Measurements from ENCODE around the gene KRT72.

Gene KRT72

DNA sequence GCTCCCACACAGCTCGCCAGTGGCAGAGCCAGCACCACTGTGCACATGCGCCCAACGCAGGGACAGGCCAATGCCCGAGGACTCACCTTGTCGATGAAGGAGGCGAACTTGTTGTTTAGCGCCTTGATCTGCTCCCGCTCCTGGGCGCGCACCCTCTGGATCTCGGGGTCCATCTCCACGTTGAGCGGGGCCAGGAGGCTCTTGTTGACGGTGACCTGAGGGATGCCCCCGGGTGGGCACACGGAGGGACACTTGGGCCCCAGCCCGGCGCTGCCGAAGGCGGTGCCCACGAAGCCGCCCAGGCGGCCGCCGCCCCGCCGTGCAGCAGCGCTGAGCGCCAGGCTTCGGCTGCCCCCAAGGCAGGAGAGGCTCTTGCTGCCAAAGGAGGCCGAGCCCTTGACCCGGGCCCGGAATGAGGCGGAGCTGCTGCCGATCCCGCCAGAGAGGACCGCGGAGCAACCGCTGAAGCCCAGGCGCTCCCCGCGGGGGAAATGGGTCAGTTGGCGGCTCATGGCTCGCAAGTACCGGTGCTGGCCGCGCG lies at the start of gene KRT72:
TSS of gene KRT72 (minus strand) at position 523 of the 541 bp plus-strand sequence. CDS start at position 512, 11 bp downstream.
- DNase-seq = no peak

DNA sequence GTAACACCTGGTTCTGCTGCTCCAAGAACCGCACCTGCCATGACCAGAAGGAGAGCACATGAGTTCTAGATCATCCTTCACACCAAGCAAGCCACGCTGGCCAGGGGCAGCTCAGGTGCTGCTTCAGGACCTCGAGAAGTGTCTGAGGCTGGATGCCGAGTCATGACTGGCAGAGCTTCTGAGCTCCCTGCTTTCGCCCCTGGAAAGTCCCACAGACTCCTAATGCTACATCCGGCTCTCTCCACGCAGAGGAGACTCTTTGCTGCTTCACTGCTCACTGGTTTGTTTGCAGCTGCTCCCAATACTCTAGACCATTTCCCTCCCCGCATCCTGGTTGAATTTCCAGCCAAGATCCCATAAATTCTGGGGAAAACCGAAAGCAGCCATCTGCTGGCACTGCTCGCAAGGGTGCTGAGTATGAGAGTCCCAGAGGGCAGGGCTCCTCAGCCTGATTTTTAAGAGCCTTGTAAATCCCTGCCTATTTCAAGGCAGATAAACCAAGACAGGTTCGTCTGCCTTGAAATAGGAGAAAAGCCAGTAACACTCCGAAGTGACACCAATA lies 49.3 kb upstream of the KRT72 start:
- DNase-seq = peak; percentile 9

DNA sequence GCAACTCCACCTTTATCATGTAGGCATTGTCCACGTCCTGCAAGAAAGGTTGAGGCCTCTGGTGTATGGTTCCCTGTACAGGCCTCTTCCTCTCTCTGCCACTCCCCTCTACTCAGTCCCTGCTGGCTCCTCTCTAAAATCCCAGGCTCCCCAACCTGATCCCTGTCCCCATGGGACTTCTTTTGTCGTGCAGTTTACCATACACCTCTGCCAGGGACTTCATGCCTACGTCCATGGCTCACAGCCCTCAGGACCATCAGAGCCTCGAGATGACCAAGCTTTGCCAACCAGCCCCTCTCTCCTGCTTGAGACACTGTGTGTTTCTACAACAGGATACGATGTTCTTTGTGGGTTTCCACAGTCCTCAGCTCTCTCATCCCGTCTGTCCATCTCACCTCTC lies 47.8 kb upstream of the KRT72 start:
- no peak for DNase-seq

DNA sequence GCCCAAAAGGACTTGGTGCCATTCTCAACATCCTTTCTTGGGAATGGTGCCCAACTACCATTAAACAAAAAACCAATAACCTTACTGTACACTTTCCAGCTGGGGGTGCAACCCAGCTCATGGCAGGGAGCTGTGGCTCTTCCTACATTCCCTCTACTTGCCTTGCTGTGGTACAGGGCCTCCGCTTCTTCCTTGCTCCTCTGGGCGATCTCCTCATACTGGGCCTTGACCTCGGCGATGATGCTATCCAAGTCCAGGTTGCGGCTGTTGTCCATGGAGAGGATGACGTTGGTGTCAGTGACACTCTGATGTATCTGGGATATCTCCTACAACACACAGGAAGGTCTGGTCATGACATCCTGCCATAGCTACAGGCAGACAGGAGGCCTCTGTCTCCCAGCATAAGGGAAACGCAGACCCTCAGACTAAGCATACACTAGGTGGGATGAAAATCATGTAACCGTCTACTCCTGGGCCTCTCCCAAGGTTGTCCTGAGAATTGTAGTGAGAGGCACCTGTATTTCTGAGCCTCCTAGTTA lies 46.8 kb upstream of the KRT72 start:
- DNase-seq = no peak

DNA sequence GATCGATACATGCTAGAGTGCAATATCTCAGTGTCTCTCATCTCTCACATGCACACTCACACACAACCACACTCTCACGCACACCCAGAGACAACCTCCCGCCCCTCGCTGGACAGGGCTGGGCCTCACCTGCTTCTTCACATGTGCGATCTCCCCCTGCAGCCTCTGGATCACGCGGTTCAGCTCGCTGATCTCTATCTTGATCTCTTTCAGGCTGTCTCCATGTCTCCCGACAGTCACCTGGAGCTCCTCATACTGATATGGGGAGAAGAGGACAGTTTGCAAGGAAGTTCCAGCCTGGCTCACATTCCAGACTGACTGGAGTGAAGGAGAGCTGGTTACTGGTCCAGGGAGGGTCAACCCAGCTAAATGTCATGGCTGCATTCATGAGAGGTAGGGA lies 46.3 kb upstream of the KRT72 start:
- no peak for DNase-seq

DNA sequence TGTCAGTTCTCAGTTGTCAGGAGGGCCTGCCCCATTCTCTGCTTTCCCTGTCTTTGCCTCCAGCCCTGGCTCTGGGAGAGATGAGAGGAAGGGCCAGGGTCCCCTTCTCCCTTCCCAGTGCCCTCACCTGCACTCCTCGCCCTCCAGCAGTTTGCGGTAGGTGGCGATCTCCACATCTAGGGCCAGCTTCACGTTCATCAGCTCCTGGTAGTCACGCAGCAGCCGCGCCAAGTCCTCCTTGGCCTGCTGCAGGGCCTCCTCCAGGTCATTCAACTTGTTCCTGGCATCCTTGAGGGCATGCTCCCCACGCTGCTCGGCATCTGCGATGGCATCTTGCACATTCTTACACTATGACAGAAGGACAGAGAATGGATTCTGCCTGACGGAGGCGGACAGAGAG lies 45.4 kb upstream of the KRT72 start:
- DNase-seq = no peak

DNA sequence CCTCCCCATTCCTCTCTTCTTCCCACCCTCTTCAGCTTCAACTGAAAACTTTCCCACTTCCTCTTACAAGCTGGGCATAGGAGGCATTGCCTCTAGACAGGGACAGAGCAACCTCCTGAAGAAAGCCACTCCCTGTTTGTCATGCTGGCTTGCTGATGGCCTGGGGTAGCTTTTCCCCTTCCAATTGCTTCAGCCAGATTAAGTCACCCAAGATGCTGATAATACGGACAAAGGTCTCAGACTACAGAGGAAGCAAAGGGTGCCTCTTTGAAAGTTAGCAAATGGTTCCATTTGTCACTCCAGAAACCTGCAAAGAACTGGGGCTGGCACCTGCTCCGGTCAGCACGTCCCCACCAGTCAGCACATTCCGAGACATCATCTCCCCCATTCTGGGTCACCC lies 44.7 kb upstream of the KRT72 start:
- DNase-seq = no peak

DNA sequence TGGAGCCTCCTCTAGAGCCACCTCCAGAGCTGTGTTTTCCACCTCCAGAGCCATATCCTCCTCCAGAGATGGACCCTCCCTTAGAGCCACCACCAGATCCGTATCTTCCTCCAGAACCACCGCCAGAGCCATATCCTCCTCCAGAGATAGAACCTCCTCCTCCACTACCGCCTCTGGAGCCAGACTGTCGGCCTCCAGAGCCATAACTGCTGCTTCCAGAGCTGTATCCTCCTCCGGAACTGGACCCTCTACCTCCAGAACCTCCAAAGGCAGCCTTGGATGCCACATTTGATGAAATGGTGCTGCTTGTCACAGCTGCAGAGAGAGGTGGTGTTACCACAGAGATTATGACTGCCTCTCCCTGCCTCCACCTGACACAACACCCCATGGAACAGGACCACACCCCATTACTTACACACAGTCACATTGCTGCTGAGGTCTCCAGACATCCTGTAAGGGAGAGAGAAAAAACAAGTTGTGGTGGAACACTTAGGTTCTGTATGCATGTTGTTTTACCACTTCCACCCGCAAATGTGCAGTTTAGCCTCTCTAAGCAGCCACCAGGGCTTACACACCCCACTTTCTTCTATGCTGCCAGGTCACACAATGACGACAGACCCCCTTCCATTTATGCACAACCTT lies 44.0 kb upstream of the KRT72 start:
- DNase-seq = no peak

DNA sequence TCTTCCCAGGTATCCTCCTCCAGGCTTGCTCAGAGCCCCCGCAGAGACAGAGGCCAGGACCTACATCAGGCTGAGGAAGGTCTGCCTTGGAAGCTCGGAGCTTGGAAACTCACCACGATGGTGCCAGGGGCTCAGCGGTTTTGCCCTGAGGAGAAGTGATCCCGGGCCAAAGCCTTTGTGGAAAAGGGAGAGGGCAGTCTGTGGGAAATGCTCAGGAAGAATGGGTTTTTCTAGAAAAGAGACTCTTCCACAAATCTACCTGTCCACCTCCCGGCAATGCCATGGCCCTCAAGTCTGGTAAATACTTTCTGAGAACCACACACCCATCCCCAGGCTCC lies 42.8 kb upstream of the KRT72 start:
- no peak for DNase-seq

DNA sequence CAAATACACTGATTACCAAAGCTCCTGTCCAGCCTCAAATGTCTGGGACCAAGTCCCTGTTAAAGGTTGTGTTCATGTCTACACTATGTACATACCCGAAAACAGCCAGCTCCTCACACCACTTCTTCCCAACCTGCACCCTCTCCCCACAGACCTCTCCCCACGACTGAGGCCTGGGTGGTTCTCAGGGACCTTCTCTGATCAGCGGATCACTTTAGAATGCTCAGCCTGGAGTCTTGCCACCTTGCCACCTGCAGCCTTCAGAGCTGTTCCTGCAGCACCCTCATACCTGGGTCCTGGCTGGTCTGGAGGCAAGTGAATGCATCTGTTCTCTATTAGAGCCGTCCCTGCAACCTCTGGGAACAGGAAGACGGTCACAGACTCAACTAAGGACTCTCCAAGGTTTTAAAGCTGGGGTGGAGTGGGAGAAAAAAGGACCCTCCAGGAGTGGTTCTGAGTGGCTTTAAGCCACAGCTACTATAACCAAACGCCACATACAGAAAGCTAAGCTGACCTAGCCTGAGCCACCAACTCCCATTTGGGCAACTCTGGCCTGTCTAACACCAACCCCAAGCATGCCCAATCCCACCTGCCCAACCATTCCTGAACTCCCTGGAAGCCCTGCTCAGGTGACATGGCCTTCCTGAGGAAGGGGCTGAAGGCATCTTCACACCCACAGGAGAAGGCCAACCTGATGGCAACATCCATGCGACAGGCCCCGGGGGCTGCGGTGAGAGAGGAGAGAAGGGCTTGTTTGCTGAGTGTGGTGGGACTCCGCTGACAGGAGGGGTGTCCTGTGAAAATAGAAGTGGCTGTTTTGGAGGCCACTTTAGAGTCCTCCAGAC lies 42.2 kb upstream of the KRT72 start:
- DNase-seq = no peak

DNA sequence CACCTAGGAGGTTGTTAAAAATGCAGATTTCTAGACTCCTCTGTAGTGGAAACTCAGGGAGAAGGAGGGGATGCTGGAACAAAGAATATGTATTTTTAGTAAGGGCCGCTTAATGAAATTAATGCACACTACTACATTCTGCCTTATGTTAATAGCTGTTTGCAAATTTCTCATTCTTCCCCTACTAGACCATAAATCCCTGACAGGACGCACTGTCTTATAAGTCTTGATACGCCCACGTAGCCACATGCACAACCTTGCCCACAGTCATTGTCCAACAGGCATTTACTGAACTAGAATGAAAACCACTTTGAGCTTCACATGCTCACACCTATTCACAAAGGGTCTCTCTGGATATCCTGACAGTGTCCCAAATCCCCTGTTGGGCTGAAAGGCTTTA lies 40.2 kb upstream of the KRT72 start:
- no peak for DNase-seq

DNA sequence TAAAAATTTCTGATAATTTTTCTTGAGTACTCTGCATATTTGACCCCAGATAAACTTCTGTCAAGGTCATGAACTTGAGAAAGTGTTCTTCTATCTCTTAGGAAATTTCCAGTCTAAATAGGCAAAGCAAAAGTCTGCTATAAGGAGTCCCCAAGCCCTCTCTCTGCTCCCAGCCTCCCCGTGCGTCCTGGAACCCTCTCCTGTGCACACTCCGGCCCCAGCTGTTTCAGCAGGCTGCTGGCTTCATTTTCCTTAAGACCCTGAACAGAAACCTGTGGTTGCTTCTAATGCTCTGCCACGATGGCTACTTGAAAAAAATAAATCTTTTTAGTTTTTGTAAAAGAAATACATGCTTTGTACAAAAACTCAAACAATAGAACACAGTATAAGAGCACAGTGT lies 36.0 kb upstream of the KRT72 start:
- DNase-seq = no peak

DNA sequence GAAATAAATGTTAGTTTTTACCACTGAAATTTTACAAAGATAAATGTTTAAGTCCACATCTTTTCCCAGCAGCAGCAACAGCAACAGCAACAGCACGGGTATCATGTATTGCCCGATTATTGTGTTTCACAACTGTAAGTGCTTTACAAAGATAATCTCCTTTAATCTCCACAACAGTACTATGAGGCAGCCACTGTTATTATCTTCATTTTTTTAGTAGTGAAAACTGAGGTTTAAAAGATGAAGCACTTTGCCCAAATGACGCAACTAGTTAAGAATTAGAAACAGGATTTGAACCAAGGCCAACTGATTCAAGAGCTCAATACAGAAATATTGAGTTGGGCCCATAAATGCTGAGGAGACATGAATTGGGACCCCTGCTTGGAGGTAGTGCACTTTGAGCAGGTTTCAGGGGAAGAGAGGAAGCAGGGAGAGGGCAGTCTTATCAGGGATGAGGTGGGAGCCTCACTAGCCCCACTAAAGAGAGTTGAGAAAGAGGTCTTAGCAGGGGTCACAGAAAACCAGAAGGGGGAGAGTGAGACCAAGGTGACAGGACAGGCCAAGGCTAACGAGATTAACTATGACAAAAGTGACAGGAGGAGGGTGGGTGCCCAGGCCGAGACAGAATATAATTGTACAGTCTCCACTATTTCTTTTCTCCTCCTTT lies 35.5 kb upstream of the KRT72 start:
- no peak for DNase-seq

DNA sequence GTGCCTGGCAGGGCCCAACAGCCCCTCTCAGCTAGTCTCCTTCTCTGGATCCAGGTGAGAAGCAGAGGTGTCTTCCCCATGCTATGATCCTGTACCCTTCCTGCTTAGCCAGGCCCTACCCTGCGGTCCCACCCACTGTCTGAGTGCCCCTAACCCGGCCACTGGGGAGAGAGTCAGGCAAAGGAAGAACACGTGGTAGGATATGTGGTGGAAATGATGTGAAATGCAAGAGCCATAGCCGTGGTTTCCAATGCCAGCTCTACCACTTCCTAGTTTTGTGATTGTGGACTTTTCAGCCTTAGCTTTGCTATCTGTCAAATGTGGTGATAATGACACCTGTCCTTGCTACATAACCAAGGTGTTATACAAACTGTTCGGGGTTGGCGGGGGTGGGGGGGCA lies 34.9 kb upstream of the KRT72 start:
- DNase-seq = no peak

DNA sequence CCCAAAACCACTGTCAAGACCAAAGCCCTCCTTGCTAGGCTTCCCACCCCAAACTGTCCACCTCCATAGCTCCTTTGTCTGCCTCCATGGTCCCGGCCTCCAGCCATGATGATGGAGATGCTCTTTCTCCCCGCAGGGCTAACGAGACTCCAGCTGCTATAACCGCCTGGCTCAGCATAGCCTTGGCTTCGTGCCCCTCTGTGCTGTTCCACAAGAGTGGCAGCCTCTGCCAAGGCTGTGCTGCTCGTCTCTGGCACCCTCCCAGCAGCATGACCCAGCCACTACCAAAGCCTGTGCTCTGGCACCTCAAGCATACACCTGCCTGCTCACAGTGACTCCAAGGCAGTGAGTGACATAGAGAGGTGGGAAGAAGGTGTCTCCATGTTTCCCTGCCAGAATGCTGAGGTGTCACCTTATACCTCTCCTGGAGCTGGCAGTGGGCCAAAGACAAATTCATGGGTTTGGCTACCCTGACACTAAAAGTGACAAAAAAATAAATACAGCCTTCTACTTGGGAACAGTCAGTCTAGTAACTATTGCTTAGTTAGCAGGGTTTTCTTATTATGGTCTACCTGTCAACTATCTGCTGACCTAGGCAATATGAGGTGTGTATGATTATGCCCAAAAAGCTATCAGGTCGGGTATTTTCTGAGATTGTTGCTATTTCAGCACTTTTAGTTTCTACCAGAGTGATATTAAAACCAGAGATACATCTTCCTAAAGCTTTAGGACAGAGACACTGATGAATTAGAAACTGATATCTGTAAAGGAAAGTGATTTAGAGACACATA lies 33.2 kb upstream of the KRT72 start:
- DNase-seq = no peak

DNA sequence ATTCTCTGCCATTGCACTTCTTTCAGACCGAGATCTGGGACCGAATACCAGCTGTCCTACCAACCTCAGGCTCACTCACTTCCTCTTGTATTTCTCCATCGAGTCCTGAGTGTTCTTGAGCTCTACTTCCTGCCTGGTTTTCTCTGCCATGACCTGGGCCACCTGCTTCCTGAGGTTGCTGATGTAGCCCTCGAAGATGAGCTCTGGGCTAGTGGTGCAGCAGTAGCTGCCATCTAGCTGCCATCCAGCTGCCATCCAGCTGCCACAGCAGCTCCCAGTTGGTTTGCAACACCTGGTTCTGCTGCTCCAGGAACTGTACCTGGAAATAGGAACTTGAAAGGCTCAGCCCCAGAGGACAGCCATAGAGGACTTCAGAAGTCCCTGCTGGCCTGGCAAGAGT lies 32.1 kb upstream of the KRT72 start:
- DNase-seq = no peak

DNA sequence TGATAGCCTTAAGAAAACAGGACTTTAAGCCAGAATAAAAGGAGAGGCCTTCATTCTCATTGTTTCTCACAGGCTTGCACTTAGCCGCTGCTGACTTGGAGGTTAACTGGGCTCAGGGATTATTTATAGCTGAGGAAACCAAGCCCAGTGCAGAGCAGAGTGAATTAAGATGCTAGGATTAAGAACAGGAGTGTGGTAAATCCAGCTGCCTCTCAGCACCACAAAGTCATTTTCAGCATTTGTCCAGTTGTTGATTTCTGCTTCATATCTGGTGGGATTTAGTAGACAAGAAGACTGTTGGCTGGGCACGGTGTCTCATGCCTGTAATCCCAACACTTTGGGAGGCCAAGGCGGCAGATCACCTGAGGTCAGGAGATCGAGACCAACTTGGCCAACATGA lies 31.4 kb upstream of the KRT72 start:
- no peak for DNase-seq

DNA sequence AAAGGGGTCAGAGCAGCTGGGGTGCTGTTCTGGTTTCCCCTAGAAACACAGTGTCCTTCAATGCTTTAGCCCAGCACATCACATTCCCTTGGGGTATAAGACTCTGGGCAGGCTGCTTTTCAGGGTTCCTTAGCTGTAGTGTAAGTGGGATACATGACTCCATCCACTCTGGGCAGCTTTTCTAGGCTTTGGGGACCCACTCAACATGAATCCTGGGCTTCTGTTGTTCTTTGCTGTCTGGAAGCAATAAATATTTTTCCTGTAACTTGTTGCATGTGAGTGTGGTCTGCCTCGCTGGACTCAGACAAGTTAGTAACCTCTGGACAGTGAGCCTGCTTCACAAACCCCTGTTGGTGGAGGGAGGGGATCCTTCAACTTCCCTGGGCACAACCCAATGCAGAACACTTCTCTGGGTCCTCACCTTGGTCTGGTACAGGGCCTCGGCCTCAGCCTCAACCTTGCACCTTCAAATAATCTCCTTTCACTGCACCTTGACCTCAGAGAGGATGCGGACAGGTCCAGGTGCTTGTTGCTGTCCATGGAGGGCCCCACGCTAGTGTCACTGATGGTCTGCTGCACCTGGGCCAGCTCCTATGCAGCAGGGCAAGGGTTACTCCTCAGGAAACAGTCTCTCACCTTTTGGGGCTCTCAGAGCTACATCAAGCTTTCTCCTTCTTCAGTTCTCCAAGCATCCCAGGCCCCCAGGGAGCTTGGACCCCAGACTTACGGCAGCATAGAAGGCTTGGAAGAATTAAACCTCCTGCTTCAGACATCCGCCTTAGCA lies 30.6 kb upstream of the KRT72 start:
- DNase-seq = no peak

DNA sequence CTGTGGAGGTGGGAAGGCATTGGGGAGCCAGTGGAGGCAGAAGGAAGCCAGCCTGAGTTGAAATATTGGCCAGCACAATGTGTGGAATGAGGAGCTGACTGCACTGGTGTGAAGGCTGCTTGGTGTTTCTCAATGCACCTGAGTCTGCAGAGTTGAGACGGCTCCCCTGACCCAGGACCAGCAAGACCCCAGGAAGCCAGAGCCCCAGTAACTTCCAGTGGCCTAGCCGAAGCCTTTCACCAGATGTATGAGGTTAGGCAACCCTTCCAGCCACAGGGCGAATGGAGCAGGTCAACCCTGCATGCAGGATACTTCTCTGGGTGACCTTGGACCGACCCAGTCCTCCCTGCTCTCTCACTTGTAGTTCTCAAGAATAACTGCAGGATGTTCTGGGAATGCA lies 30.0 kb upstream of the KRT72 start:
- DNase-seq = no peak

DNA sequence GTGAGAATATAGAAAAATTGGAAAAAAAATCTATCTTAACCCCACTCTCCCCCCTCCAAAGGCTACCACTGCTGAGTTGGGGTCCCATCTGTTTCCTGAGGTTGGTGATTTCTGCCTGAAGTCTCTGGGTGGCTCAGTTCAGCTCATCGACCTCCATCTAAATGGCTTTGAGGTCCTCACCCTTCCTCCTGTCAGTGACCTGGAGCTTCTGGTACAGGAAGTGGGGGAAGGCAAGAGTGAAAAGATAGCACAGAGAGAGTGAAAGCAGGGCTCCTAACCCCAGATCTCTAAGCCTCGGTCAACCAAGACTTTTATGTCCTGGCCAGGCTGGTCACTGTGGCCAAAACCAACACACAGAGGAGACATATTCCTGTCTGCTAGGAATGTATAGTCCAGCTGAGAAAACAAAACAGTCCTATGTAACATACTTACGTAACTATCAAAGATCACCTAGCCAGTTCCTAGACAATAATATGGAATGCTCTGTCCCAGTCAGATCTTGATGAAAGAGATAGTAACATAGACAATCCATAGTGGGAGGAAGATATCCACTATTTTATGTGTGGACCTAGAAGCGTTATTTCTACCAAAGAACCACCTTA lies 29.4 kb upstream of the KRT72 start:
- no peak for DNase-seq

DNA sequence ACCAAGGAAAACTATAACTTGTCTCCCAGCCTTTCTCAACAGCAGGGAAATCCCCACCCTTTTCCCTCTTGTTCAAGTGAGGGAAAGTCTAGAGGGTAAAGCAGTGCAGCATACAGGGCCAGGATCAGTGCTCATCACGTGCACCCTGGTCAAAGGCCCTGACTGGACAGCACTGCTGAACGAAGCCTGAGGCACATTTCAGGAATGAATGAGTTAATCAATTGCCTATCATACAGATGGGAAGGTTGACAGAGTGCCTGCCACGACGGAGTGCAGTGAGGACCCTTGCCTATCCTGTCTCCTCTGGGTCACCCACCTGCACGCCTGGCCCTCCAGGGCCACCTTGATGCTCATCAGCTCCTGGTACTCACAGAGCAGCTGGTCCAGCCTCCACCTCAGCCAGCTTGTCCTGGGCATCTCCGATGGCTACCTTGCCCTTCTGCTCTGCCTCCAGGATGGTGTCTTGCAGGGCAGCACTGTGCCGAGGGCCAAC lies 28.8 kb upstream of the KRT72 start:
- DNase-seq = no peak

Data from DMS53 (cell line).